ENCODE data around the gene IGHMBP2. TPM values are rescaled to one million over a fixed set of nuclear protein-coding genes. Genes with fewer than 3 reads are reported as not detected.

IGHMBP2 gene
- total RNA-seq, 2 experiments from 2014 or later = 29.4 to 31.1 TPM

DNA sequence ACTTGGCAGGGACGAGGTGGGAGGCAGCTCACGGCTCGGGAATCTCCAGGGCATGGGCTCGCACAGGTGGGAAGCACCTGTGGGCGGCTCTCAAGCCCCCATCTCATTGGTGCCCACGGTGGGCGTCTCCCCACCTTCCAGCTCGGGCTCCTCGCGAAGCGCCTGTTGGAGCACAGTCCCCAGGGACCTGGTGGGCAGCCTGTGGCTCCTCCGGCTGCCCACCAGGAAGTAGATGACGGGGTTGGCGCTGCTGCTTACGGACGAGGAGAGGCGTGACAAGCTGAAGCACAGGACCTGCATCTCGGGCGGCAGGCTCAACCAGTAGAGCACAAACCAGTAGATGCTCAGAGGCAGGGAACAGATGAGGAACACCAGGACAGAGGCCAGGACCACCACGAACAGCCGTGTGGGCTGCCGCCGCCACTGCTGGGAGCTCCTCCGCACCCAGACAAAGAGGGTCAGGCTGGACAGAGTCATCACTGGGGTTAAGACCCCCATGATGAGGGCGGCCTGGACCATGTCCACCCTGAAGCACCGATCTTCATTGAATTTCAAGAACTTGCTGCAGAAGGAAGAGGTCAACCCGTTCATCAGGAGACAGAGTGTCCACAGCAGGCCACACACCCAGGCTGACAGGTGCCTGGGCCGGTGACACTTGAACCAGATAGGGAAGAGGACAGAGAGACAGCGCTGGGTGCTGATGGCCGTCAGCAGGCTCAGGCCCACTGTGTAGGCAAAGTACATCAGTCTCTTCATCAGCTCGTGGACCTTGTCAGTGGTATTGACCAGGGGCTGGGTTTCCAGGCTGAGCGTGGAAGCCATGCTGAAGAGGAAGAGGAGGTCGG is 76.5 kb downstream of the IGHMBP2 start:
- CTCF ChIA-PET = interaction anchor here (0.6 kb wide), 1 partner anchor 668 kb away, joined by 3 read pairs; no protein-coding TSS in a partner anchor
- intact Hi-C loops (cut with micrococcal nuclease) = no loop called here
- no peak for DNase-seq
- Mint-ChIP-seq H3K9me3 (peaks cover 5% of the 10 kb centered on the region), H3K4me3 (no peak overlapping the region), H3K27ac (no peak overlapping the region), H3K4me1 (ENCODE audit: low read depth) (no peaks in the 10 kb centered on the region), H3K36me3 (ENCODE audit: low read depth) (no peaks in the 10 kb centered on the region), H3K27me3 (ENCODE audit: low read depth) (no peaks in the 10 kb centered on the region)

DNA sequence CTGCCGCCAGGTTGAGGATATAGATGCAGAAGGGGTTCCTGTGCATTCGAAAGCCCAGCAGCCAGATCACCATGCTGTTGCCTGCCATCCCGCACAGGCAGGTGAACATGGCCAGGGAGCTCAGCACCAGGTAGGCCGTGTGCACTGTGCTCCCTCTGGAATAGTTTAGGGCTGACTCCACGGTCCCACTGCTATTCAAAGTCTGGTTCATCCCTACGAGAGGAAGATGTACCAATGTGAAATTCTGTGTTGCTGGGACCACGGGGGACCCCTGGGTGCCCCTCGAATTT is 77.0 kb downstream of the IGHMBP2 start, which contains the start of gene MRGPRD:
TSS of gene MRGPRD (minus strand) at position 211 of the 290 bp plus-strand sequence. CDS start at position 211, 0 bp downstream.
- no peak within 1 kb of the TSS for H3K27ac Mint-ChIP-seq
- no peak for DNase-seq
- CTCF ChIA-PET = no interaction called here
- peaks cover 5% of the 10 kb centered on the region for H3K9me3 Mint-ChIP-seq
- H3K4me1 Mint-ChIP-seq (ENCODE audit: low read depth) = no peaks in the 10 kb centered on the region
- intact Hi-C loops (cut with micrococcal nuclease) = no loop called here
- H3K4me3 Mint-ChIP-seq = no peak within 1 kb of the TSS
- H3K36me3 Mint-ChIP-seq (ENCODE audit: low read depth) = no peaks in the 10 kb centered on the region
- no peaks in the 10 kb centered on the region for H3K27me3 Mint-ChIP-seq (ENCODE audit: low read depth)

DNA sequence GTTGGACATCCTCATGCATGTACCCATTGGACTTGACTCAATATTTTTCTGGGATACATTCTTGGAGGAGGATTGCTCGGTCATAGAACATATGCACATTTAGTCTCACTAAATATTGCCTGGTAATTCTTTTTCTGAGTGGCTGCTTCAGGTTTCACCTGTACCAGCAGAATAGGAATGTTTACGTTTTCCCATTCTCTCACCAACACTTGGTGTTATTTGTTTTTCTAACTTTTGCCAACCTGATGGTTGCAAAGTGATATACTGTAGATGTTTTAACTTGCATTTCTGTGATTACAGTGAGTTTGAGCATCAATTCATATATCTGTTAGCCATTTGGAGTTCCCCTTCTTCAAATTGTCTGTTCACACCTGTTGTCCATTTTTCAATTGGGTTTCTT is 78.4 kb downstream of the IGHMBP2 start:
- no peak overlapping the region for H3K4me3 Mint-ChIP-seq
- DNase-seq = no peak
- H3K4me1 Mint-ChIP-seq (ENCODE audit: low read depth) = no peaks in the 10 kb centered on the region
- peaks cover 6% of the 10 kb centered on the region for H3K27me3 Mint-ChIP-seq (ENCODE audit: low read depth)
- intact Hi-C loops (cut with micrococcal nuclease) = no loop called here
- H3K27ac Mint-ChIP-seq = no peak overlapping the region
- CTCF ChIA-PET = no interaction called here
- H3K9me3 Mint-ChIP-seq = peaks cover 14% of the 10 kb centered on the region
- H3K36me3 Mint-ChIP-seq (ENCODE audit: low read depth) = peaks cover 6% of the 10 kb centered on the region

DNA sequence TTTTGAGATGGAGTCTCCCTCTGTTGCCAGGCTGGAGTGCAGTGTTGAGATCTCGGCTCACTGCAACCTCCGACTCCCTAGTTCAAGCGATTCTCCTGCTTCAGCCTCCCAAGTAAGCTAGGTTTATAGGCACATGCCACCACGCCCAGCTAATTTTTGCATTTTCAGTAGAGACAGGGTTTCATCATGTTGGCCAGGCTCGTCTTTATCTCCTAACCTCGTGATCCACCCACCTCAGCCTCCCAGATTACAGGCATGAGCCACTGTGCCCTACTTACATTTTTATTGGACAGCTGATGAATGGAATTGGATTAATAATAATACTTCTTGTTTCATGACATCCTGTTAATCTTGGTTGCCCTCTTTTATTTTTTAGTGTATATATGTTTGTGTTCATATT is 80.1 kb downstream of the IGHMBP2 start:
- intact Hi-C loops (cut with micrococcal nuclease) = no loop called here
- Mint-ChIP-seq H3K27me3 (ENCODE audit: low read depth) (peaks cover 8% of the 10 kb centered on the region), H3K4me1 (ENCODE audit: low read depth) (no peaks in the 10 kb centered on the region), H3K9me3 (peaks cover 17% of the 10 kb centered on the region), H3K36me3 (ENCODE audit: low read depth) (peaks cover 7% of the 10 kb centered on the region), H3K4me3 (no peak overlapping the region), H3K27ac (no peak overlapping the region)
- CTCF ChIA-PET = interaction anchor here (0.6 kb wide), 1 partner anchor 82 kb away, joined by 3 read pairs; no protein-coding TSS in a partner anchor
- DNase-seq = no peak

DNA sequence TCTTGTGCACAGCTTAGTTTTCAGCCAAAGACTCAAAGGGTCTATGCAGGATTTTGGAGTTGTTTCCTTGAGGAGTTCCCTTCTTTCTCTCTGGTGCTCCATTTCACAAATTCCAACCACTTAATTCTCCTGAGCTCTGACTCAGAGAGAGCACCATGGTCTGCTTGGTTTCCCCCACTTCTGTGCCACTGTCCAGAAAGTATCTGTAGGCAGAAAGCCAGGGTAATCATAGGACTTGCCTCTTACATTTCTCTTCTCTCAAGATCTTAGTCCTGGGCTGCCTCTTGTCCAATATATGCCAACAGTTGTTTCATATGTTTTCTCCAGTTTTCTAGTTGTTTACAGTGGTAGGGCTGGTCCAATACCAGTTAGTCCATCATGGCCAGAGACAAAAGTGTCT is 83.5 kb downstream of the IGHMBP2 start:
- H3K27me3 Mint-ChIP-seq (ENCODE audit: low read depth) = peaks cover 11% of the 10 kb centered on the region
- H3K36me3 Mint-ChIP-seq (ENCODE audit: low read depth) = peaks cover 7% of the 10 kb centered on the region
- peaks cover 17% of the 10 kb centered on the region for H3K9me3 Mint-ChIP-seq
- no peaks in the 10 kb centered on the region for H3K4me1 Mint-ChIP-seq (ENCODE audit: low read depth)
- DNase-seq = no peak
- CTCF ChIA-PET = no interaction called here
- no peak overlapping the region for H3K27ac Mint-ChIP-seq
- intact Hi-C loops (cut with micrococcal nuclease) = no loop called here
- no peak overlapping the region for H3K4me3 Mint-ChIP-seq

DNA sequence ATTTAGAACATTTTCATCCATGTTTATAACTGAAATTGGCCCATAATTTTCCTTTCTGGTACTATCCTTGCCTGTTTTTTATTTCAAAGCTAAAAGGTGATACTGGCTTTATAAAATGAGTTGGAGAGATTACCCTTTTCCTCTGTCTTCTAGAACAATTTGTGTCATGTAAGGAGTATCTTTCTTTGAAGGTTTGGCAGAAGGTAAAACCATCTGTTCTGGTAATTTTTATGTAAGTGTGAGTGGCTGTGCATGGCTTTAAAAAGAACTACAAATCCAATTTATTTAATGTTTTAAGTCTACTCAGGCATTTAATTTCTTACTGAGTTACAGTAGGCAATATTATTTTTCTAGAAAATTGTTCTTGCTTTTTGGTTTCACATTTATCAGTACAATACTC is 84.8 kb downstream of the IGHMBP2 start:
- Mint-ChIP-seq H3K9me3 (peaks cover 12% of the 10 kb centered on the region), H3K27me3 (ENCODE audit: low read depth) (peaks cover 13% of the 10 kb centered on the region), H3K27ac (no peak overlapping the region), H3K4me1 (ENCODE audit: low read depth) (no peaks in the 10 kb centered on the region), H3K36me3 (ENCODE audit: low read depth) (peaks cover 7% of the 10 kb centered on the region), H3K4me3 (no peak overlapping the region)
- DNase-seq = no peak
- CTCF ChIA-PET = no interaction called here
- intact Hi-C loops (cut with micrococcal nuclease) = no loop called here

Other genes with a start within 250 kb of the IGHMBP2 start
- gene GAL, start 219.3 kb upstream of the IGHMBP2 start, total RNA-seq = 1 to 10 TPM; 3.6 to 3.9 TPM
- 1 to 10 TPM; 6.2 to 7.3 TPM for gene TESMIN, start 152.4 kb upstream of the IGHMBP2 start, total RNA-seq
- 10 to 100 TPM; 15.3 to 16.1 TPM for gene CPT1A, start 62.0 kb upstream of the IGHMBP2 start, total RNA-seq
- gene MRPL21, start 59 bp upstream of the IGHMBP2 start, total RNA-seq = 10 to 100 TPM; 90.8 to 92.1 TPM
- not detected for gene MRGPRD, start 77.1 kb downstream of the IGHMBP2 start, total RNA-seq
- gene MRGPRF, start 109.4 kb downstream of the IGHMBP2 start, total RNA-seq = not detected
- 1 to 10 TPM; 7.0 to 8.0 TPM for gene TPCN2, start 145.0 kb downstream of the IGHMBP2 start, total RNA-seq